Midbrain (tissue), 1 donor: ENCODE data around the gene HNRNPK.

Experiments
- DNase-seq: peaks from one replicate; lab custom pipeline; 2025; lab: John Stamatoyannopoulos, UW

The HNRNPK gene

GRCh38 chr9:83979812-83980394, at the start of gene HNRNPK:
Gene HNRNPK, minus strand, starts transcription at chr9:83980215. Its CDS starts 1,963 bp downstream, at chr9:83978252.
- peak; percentile 98 for DNase-seq

GRCh38 chr9:84027201-84027600, 47.2 kb upstream of the HNRNPK start:
- DNase-seq = no peak

DNA sequence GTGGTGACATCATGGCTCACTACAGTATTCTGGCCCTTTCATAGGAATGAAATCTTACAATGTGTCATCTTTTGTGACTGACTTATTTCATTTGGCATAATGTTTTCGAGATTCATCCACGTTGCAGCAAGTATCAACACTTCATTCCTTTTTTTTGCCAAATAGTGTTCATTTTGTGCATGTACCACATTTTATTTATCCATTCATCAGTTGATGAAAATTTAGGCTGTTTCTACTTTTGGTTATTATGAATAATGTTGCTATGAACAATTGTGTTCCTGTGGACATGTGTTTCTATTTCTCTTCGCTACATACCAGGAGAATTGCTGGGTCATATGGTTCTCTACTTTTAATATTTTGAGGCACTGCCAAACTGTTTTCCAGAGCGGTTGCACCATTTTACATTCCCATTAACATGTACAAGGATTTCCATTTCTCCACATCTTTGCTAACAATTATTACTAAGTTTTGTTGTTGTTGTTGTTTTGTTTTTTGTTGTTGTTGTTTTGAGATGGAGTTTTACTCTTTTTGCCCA, 44.1 kb upstream of the HNRNPK start:
- DNase-seq = no peak

DNA sequence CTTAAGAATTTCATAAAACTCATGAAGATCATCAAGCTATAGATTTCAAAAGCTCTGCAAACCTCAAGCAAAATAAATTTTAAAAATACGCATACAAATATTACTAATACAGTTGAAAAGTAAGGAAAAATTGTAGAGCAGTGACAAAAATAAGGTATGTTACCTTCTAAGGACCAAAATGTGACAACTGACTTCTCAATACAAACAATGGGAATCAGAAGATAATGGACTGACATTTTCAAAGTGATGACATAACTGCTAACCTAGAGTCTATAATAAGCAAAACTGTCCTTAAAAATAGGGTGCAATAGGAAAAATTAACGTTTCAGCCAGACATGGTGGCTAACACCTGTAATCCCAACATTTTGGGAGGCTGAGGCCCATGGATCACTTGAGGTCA, 27.6 kb upstream of the HNRNPK start:
- no peak for DNase-seq

GRCh38 chr9:84003246-84003645, 23.2 kb upstream of the HNRNPK start:
- no peak for DNase-seq

DNA sequence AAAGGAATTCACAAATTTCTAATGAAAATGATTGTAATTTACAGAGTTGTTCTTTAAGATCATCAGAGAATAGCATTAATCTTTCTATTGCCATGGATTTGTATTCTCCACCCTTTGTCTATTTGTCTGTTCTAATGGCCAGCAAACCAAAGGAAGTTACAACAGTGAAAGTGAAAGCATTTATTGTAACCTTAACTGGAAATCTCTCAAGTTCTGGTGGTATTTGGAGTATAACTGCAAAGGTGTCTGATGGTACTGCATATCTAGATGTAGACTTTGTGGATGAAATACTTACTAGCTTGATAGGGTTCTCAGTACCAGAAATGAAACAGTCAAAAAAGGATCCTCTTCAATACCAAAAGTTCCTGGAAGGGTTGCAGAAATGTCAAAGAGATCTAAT, 22.3 kb upstream of the HNRNPK start:
- DNase-seq = no peak

GRCh38 chr9:84001621-84002020, 21.6 kb upstream of the HNRNPK start:
- no peak for DNase-seq

- no peak for DNase-seq
Observed at GRCh38 chr9:84000186-84000585, 20.2 kb upstream of the HNRNPK start.

GRCh38 chr9:83999141-83999918, 19.3 kb upstream of the HNRNPK start:
- DNase-seq = no peak

GRCh38 chr9:83996126-83996525, 16.1 kb upstream of the HNRNPK start:
- DNase-seq = no peak

DNA sequence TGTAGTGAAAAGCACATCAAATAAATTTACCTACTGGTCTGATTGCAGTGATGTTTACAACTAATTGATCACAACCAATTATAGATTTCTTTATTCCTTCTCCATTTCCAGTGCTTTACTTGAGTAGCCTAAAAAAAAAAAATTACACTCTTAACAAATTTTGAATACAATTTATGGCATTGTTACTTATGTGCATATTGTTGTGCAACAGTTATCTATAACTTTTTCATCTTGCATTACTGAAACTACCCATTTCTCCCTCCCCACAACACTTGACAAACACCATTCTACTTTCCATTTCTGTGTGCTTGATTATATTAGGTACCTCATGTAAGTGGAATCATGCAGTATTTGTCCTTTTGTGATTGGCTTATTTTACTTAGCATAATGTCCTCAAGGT, 12.9 kb upstream of the HNRNPK start:
- DNase-seq = no peak

- DNase-seq = no peak
Observed at GRCh38 chr9:83992407-83992806, 12.4 kb upstream of the HNRNPK start.

DNA sequence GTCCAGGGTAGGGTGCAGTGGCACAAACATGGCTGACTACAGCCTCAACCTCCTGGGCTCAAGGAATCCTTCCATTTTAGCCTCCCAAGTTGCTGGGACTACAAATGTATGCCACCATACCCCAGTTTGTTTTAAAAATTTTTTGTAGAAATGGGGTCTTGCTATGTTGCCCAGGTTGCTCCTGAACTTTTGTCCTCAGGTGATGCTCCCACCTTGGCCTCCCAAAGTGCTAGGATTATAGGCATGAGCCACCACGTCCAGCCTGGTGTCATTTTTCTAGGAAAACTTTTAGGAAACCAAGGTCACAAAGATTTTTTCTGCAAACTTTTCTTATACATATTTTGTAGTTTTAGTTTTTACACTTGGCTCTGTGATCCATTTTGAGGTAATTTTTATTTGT, 11.3 kb upstream of the HNRNPK start:
- DNase-seq = no peak

DNA sequence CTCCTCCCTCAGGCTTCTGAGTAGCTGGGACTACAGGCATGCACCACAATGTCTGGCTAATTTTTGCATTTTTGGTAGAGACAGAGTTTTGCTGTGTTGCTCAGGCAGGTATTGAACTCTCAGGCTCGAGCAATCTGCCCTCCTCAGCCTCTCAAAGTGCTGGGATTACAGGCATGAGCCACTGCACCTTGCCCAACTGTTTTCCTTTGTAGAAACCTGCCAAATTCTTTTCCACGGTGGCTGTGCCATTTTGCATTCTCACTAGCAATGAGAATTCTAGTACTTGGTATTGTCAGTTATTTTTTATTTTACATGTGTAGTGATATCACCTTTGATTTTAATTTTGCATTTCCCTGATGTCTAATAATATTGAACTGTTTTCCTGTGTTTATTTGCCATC, 8.4 kb upstream of the HNRNPK start:
- no peak for DNase-seq

- no peak for DNase-seq
Observed at GRCh38 chr9:83987402-83987791, 7.4 kb upstream of the HNRNPK start.

GRCh38 chr9:83986765-83987401, 6.9 kb upstream of the HNRNPK start:
- no peak for DNase-seq

DNA sequence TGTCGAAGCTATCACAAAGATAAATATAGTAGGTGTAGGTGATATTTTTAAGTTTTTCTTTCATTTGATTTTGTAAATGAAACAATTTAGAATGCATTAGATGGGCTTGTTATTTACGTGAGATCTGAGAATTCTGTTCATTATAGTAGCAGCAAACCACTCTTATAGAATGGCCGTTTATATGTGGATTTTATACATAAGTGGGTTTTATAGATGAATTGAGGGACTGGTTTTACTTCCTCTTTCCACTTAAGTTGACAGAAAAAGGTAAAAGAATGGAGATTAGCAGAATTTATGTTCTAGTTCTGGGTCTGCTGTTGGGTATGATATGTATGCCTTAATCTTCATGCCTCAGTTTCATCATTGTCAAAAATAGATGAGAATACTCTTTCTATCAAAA, 6.2 kb upstream of the HNRNPK start:
- DNase-seq = no peak

DNA sequence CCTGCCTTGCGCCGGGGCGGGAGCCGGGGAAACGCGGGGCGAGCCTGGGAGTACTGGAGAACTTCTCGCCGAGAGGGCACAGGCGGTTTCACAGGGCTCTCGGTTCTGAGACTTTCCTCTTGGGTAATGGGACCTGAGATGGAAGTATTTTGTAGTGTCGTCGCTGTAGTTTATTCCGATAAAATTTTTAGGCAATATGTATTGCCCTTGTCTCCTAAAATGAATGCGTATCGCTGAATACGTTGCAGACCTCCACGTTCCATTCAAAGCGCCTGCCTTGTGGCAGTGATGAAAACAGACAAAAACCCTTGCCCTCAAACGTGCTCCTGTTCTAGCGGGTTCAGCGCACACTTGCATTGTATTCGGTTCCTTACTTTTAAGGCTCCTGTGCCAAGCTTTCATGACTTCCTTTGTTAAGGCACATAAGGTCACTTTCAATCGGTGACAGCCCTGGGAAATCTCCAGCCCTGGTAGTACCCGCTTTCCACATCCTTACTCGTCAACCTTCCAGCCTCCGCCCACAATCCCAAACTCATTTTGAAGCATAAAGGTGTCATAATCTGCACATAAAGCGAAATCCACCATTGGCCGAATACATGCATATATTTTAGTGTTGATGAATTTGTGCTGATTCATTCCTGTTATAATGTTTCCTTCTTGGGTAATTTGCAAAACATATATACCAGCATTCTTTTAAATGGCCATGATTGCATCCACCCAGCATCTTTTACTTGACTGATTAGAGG, 1.3 kb upstream of the HNRNPK start:
- no peak for DNase-seq

- peak; percentile 97 for DNase-seq
Observed at GRCh38 chr9:83980395-83981125, 545 bp upstream of the HNRNPK start, which contains the start of gene RMI1. Gene RMI1, plus strand, starts transcription at chr9:83980805. Its CDS starts 20,182 bp downstream, at chr9:84000987.

DNA sequence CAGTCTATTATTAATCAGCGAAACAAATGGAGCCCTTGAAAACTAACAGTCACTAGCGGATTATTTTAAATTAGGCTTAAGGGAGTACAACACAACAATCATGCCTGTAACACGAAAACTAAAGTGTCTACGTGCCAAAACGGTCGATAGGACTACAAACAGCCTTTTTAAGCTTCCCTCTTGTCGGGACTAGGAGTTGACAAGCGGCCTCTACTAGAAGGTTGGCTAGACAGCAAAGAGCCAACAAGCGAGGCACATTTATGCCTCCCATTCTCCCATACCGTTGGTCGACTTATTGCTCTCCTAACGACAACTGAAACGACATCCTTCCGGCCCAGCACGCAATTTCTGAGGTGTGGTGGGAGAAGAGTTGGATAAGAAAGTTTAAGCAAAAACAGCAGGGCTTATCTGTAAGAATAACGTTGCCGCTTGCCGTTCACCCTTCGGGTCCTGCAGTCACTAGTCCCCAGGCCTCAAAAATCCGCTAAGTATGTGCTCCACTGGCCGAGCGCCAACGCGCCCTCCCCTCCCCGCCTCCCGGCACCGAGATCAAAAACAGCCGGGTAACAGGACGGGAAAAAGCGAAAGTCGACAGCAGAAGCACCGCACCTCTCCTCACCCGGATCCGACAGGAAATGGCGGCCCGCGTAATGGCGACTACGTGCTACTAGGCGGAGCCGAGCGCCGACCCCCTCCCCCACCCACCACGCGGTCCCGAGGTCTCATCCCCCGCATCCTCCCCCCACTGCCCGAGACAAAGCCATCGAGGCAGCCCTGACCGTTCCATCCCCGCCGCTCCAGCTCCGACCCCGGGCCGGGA, 813 bp downstream of the HNRNPK start:
- peak; percentile 71 for DNase-seq

DNA sequence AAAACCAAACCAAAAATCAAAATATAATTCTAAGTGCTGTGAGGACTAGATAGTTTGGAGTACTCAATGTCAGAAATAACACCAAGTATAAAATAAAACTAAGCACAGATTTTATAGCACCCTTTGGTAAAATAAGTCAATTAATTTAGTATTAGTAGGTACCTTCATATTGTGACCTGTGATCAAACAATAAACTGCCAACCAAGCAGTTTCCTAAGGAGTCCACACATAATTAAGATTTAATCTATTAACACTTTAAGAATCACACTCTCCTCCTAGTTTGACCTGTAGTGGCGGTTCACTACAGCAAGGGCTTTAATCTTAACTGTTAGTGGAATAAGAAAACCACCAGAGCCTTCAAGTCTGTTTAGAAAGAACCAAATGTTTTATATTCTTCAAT, 2.8 kb downstream of the HNRNPK start:
- no peak for DNase-seq
